ENCODE data around the gene SLC25A33. TPM values are rescaled to one million over a fixed set of nuclear protein-coding genes. Genes with fewer than 3 reads are reported as not detected.

The SLC25A33 gene
- total RNA-seq, 1 donor from 2014 or later, result 20.8 TPM

- Mint-ChIP-seq H3K9me3 (peaks cover 4% of the 10 kb centered on the region), H3K27me3 (ENCODE audit: insufficient read depth, low read depth) (peaks cover 12% of the 10 kb centered on the region), H3K4me3 (no peak overlapping the region), H3K27ac (peak overlapping the region; percentile 25), H3K4me1 (no peaks in the 10 kb centered on the region), H3K36me3 (no peaks in the 10 kb centered on the region)
- Histone ChIP-seq H3K27me3 (peaks cover 5% of the 10 kb centered on the region), H3K4me3 (no peak overlapping the region), H3K27ac (no peak overlapping the region), H3K4me1 (peaks cover 3% of the 10 kb centered on the region), H3F3A (ENCODE audit: low read depth) (no peaks in the 10 kb centered on the region), H3K36me3 (no peaks in the 10 kb centered on the region), H3K79me2 (ENCODE audit: low read depth) (no peaks in the 10 kb centered on the region), H4K20me1 (ENCODE audit: low read depth) (no peaks in the 10 kb centered on the region), H3K9me3 (ENCODE audit: low read depth) (no peaks in the 10 kb centered on the region), H3K9ac (no peak overlapping the region), H3K4me2 (no peak overlapping the region), H2AFZ (replicated peaks) (no peak overlapping the region)
- DNase-seq (ENCODE audit: low spot score), result no peak
- TF ChIP-seq EZH2 (IDR thresholded peaks at IDR 0.05) (no peak), EZH2phosphoT487 (IDR thresholded peaks at IDR 0.05) (no peak), CTCF (IDR thresholded peaks at IDR 0.05) (no peak)
Measured at GRCh38 chr1:9500756-9501754, 38.2 kb upstream of the SLC25A33 start.

- Histone ChIP-seq H3K4me1 (peaks cover 3% of the 10 kb centered on the region), H3K27ac (no peak overlapping the region), H3K4me2 (no peak overlapping the region), H3F3A (ENCODE audit: low read depth) (no peaks in the 10 kb centered on the region), H3K4me3 (no peak overlapping the region), H3K27me3 (no peaks in the 10 kb centered on the region), H3K36me3 (no peaks in the 10 kb centered on the region), H3K9ac (no peak overlapping the region), H3K79me2 (ENCODE audit: low read depth) (no peaks in the 10 kb centered on the region), H4K20me1 (ENCODE audit: low read depth) (no peaks in the 10 kb centered on the region), H2AFZ (replicated peaks) (no peak overlapping the region), H3K9me3 (ENCODE audit: low read depth) (no peaks in the 10 kb centered on the region)
- Mint-ChIP-seq H3K4me3 (no peak overlapping the region), H3K4me1 (peaks cover 2% of the 10 kb centered on the region), H3K36me3 (no peaks in the 10 kb centered on the region), H3K27ac (no peak overlapping the region), H3K9me3 (peaks cover 6% of the 10 kb centered on the region), H3K27me3 (ENCODE audit: insufficient read depth, low read depth) (peaks cover 16% of the 10 kb centered on the region)
- no peak for DNase-seq (ENCODE audit: low spot score)
- TF ChIP-seq CTCF (IDR thresholded peaks at IDR 0.05), result no peak
- no peak for TF ChIP-seq EZH2 (IDR thresholded peaks at IDR 0.05)
- no peak for TF ChIP-seq EZH2phosphoT487 (IDR thresholded peaks at IDR 0.05)
Measured at GRCh38 chr1:9503001-9503675, 36.1 kb upstream of the SLC25A33 start.

GRCh38 chr1:9505143-9505542 lies 34.1 kb upstream of the SLC25A33 start:
- DNase-seq (ENCODE audit: low spot score), result peak; percentile 47
- Histone ChIP-seq H3K79me2 (ENCODE audit: low read depth) (no peaks in the 10 kb centered on the region), H3K27ac (no peak overlapping the region), H3K4me3 (no peak overlapping the region), H3K27me3 (no peaks in the 10 kb centered on the region), H3K9ac (no peak overlapping the region), H4K20me1 (ENCODE audit: low read depth) (no peaks in the 10 kb centered on the region), H3K4me2 (no peak overlapping the region), H3F3A (ENCODE audit: low read depth) (no peaks in the 10 kb centered on the region), H3K36me3 (no peaks in the 10 kb centered on the region), H3K4me1 (peaks cover 3% of the 10 kb centered on the region), H3K9me3 (ENCODE audit: low read depth) (no peaks in the 10 kb centered on the region), H2AFZ (replicated peaks) (no peak overlapping the region)
- no peak overlapping the region for H3K27ac Mint-ChIP-seq
- no peaks in the 10 kb centered on the region for H3K36me3 Mint-ChIP-seq
- no peak overlapping the region for H3K4me3 Mint-ChIP-seq
- peaks cover 2% of the 10 kb centered on the region for H3K9me3 Mint-ChIP-seq
- peaks cover 15% of the 10 kb centered on the region for H3K27me3 Mint-ChIP-seq (ENCODE audit: insufficient read depth, low read depth)
- H3K4me1 Mint-ChIP-seq, result peaks cover 4% of the 10 kb centered on the region
- TF ChIP-seq EZH2phosphoT487 (IDR thresholded peaks at IDR 0.05), result no peak
- TF ChIP-seq CTCF (IDR thresholded peaks at IDR 0.05), result no peak
- no peak for TF ChIP-seq EZH2 (IDR thresholded peaks at IDR 0.05)

Measured in neural progenitor cell (in vitro differentiated cells).